HG02678 (cell line): ENCODE measurements around the gene ST7.
A peak's percentile ranks its signal among the peaks of the same experiment; 100 is the strongest.
"Not testable (repeated sequence)": the region's sequence is repeated elsewhere in the genome, so short reads cannot be mapped to it uniquely, and the experiment has no call there.

ENCODE experiments used
- ATAC-seq: cut with Tn5 transposase; IDR thresholded peaks from one replicate; pipeline ENCODE4 v1.9.1; 2021; ENCODE audit warnings: mild to moderate bottlenecking, moderate library complexity; ENCODE audit not compliant: unreplicated experiment

ST7 gene

GRCh38 chr7:116975024-116975423, 21.7 kb downstream of the ST7 start:
- not testable (repeated sequence) for ATAC-seq

GRCh38 chr7:116977172-116977571, 23.9 kb downstream of the ST7 start:
- no peak for ATAC-seq

DNA sequence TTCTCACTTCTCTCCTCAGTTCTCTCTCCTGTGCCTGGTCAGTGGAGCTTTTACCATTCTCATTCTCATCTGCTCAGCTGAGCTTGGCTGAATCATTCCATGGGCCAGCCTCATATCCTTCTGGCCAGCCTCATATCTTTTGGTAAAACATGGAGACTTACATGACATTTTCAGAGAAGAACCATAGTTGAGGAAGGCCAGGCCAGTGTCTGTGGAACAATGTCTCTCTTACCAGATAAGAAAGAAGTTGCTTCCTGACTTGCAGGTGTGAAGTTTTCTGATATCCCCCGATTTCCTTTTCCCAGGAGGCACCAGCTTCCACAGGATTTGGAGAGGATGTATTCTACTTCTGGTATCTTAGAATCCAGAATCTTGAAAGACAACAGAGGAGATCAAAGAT, 24.7 kb downstream of the ST7 start:
- ATAC-seq, result no peak

DNA sequence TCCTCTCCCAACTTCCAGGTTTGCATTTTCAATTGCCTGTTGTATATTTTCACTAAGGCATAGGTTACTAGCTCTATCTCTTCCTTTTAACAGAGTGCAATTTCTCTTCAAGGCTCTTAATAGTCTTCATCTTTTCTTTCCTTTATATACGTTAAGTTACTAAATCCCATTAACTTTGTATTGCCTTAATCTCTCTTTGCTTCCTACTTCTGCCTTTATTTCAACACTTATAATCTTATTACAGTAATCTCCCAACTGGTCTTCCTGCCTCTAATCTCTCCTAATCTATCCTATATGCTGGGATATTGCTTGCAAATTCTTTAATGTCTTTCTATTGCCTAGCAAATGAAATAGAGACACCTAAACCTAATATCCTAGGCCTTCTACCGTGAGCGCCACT, 26.1 kb downstream of the ST7 start:
- ATAC-seq, result no peak

GRCh38 chr7:116980354-116980753, 27.1 kb downstream of the ST7 start:
- ATAC-seq, result no peak

DNA sequence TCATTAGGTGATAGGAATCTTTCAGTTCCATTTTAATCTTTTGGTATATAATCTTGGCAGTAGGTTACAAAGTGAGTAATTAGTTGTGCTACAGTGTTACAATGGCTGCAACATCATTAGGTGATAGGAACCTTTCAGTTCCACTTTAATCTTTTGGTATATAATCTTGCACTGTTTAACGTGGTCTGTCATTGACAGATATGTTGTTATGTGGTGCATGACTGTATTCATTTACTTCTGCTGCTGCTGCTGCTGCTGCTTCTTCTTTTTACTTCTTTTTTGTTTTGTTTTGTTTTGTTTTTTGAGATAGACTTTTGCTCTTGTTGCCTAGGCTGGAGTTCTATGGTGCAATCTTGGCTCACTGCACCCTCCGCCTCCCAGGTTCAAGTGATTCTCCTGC, 28.6 kb downstream of the ST7 start:
- ATAC-seq, result no peak

DNA sequence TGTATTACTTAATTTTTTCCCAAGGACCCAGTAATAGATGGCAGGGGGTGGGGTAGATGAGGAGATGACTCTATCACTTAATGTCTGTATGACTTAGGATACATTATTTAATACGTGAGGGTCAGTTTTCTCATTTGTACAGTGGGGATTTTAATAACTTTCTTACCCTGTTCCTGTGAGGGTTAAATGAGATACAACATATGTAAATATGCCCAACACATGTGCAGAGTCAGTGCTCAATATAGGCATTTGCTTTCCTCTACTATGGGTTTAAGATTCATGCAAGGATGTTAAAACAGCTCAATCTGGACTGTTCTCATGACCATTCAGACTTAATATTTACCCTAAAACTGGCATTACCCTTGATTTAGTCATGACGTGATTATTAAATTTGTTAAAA, 31.2 kb downstream of the ST7 start:
- ATAC-seq, result peak; percentile 15

DNA sequence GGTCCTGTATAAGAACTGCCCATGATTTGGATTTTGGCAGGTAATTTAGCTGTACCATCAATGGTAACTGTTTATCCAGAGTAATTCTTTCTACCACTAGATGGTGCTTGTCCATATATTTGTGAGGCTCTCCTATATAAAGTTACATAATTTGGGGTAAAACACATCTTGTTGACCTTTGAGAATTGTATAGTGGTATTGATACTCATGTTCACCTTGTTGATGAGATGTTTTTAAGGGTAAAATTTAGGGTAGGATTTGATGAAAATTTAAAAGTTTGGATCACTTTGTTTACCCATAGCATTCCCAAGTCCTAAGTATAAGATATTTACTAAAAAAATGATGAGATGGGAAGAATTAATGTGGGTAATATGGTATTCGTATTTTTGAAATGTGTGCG, 31.6 kb downstream of the ST7 start:
- peak; percentile 64 for ATAC-seq

- no peak for ATAC-seq
Observed at GRCh38 chr7:116985575-116985974, 32.3 kb downstream of the ST7 start.

GRCh38 chr7:116986611-116987565, 33.6 kb downstream of the ST7 start:
- ATAC-seq, result no peak

GRCh38 chr7:116988363-116988989, 35.2 kb downstream of the ST7 start:
- ATAC-seq, result no peak

- ATAC-seq, result no peak
Observed at GRCh38 chr7:116990056-116990455, 36.8 kb downstream of the ST7 start.

DNA sequence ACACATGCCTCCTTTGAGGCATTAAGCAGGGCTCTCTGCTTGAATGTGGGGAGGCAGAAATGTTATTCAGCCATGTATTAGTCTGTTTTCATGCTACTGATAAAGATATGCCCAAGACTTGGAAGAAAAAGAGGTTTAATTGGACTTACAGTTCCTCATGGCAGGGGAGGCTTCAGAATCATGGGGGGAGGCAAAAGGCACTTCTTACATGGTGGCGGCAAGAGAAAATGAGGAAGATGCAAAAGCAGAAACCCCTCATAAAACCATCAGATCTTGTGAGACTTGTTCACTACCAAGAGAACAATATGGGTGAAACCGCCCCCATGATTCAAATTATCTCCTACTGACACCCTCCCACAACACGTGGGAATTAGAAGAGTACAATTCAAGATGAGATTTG, 37.9 kb downstream of the ST7 start:
- no peak for ATAC-seq

DNA sequence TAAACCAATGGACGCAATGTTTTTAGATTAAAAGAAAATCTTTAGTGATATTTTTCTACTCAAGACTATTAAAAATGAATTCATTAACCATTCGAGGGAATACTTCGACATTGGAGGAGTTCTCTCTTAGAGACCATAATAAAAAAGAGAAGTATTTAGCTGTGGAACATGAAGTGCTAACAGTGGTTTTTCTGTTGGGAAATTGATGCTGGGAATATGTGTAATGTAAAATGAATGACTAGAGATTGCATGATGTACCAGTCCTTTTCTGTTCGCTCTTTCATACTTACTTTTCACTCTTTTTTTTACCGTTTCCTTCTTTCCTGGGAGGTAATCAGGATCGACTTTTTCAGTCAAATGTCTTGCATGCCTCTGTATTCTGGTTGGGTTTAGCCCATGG, 41.3 kb downstream of the ST7 start:
- ATAC-seq, result no peak

GRCh38 chr7:116997972-116998371, 44.7 kb downstream of the ST7 start:
- no peak for ATAC-seq

- no peak for ATAC-seq
Observed at GRCh38 chr7:116998567-116999175, 45.4 kb downstream of the ST7 start.

DNA sequence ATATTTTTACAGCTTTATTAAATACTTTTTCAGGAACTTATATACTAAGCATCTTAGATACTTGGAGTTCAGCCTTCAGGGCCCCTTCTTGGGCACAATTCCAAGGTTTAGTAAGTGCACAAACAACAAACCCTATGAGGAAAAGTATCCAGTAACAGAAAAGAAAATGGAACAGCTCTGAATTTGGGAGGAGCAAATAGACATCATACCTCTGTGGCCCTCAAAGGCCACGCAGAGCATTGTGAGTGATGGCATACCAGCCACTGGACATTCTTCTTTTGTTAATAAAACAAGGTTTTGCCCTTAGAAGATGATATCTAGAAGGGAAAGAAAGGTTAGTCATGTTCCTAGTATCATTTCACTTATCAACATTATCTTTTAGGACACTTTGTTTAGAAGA, 46.0 kb downstream of the ST7 start:
- no peak for ATAC-seq

DNA sequence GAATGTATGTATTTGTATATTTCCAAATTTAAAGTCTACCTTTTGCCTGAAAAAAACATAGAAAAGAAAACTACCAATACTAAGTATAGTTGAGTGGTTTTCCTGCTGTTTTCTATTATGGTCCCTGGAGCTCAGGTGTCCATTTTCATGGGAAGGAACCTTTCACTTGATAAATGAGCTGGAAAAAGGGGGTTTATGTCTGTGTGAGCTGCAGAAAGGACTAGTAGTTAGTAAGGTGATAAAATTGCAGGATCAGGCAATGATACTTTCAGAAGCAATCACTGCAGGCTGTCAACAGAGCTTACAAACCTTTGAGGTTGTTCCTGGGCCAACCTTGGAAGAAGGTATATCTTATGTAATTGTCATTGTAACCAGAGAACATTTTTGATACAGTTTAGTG, 48.0 kb downstream of the ST7 start:
- ATAC-seq, result no peak

- ATAC-seq, result no peak
Observed at GRCh38 chr7:117004899-117005298, 51.6 kb downstream of the ST7 start.

DNA sequence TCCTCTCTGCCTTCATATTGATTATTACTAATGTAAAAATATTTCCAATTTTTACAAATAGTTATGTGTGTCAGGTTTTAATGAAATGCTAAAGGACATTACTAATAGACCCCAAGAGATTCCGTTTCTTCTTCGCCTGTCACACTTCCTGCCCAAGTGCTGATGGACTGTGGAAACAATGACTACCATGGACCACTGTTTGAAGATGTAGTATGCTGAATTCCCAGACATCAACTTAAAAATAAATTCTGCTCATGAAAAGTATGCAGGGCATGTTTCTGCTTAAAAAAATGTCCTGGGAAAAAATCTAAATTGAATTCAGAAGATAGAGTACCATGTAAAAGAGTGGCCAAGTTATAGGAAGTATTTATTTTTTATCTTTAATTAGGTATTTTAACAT, 52.1 kb downstream of the ST7 start:
- ATAC-seq, result no peak

DNA sequence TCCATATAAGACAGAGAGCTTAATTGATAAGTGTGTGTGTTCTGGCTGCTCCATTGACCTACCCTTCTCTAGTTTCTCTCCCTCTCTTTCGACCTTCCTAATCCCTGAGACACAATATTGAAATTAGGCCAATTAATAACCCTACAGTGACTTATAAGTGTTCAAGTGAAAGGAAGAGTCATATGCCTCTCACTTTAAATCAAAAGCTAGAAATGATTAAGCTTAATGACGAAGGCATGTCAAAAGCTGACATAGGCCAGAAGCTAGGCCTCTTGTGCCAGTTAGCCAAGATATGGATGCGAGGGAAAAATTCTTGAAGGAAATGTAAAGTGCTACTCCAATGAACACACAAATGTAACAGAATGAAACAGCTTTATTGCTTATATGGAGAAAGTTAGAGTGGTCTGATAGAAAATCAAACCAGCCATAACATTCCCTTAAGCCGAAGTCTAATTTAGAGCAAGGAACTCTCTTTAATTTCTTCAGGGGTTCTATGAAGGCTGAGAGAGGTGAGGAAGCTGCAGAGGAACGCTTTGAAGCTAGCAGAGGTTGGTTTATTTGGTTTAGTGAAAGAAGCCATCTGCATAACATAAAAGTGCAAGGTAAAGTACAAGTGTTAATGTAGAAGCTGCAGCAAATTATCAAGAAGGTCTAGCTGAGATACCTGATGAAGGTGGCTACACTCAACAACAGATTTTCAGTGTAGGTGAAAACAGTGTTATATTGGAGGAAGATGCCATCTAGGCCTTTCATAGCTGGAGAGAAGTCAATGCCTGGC, 53.8 kb downstream of the ST7 start:
- ATAC-seq, result no peak
